ENCODE data around the gene WHRN. TPM values are rescaled to one million over a fixed set of nuclear protein-coding genes. Genes with fewer than 3 reads are reported as not detected.

The WHRN gene
- polyA plus RNA-seq (2012; ENCODE audit: insufficient read depth, insufficient read length, low read depth): 0.20 TPM

DNA sequence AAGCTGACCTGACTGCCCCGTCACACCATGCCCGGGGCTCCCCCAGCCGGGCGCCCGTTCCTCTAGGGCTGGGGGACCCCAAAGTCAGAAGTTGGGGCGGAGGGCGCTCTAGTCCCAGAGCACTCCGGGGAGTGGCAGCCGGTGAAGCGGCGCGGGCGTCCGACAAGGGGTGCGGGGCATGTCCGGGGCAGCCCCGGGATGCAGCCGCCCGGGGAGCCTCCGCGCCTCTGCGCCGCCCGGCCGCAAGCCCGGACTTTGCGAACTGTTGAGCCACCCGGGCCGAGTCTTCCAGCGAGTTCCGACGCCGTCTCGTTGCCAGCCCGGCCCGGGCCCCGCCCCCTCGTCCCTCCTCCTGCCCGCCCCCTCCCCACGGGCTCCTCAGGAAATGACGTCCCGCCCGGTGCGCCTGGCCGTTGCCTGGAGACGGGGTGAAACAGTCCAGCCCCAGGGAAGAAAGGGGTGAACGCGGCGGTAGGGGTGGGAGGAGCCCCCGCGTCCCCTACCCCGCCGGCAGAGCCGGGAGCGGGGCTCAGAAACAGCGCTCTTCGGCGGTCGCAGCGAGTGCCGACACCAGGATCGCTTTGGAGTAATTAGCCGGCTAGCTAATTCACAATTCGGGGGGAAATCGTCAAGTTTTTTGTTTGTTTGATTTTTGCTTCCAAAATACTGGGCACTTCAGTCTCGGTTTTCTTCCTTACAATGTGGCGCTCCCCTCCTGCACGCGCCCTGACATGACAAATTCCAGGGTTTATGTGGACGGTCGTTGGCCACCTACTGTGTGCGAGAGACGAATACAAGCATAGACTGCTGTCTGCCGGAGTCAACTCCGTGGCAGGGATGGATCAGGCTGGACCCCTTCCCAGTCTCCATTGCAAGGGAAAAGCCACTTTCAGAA is at the start of gene WHRN:
WHRN (minus strand) TSS at position 287 of the 895 bp plus-strand sequence. CDS start 672 bp downstream, outside the sequence.
- H3K4me1 ChIP-seq: no peaks in the 10 kb centered on the region
- no peaks in the 10 kb centered on the region for H3K36me3 ChIP-seq
- DNase-seq: peak; percentile 90
- no peaks in the 10 kb centered on the region for H3K9me3 ChIP-seq
- peak within 1 kb of the TSS; percentile 55 for H3K4me3 ChIP-seq (ENCODE audit: low read depth, low read length)
- peaks cover 75% of the 10 kb centered on the region for H3K27me3 ChIP-seq
- TF ChIP-seq, protein P1, sequence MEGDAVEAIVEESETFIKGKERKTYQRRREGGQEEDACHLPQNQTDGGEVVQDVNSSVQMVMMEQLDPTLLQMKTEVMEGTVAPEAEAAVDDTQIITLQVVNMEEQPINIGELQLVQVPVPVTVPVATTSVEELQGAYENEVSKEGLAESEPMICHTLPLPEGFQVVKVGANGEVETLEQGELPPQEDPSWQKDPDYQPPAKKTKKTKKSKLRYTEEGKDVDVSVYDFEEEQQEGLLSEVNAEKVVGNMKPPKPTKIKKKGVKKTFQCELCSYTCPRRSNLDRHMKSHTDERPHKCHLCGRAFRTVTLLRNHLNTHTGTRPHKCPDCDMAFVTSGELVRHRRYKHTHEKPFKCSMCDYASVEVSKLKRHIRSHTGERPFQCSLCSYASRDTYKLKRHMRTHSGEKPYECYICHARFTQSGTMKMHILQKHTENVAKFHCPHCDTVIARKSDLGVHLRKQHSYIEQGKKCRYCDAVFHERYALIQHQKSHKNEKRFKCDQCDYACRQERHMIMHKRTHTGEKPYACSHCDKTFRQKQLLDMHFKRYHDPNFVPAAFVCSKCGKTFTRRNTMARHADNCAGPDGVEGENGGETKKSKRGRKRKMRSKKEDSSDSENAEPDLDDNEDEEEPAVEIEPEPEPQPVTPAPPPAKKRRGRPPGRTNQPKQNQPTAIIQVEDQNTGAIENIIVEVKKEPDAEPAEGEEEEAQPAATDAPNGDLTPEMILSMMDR (IDR thresholded peaks at IDR 0.05; ENCODE audit: low read depth, low read length): no peak

- Histone ChIP-seq H3K4me1 (no peaks in the 10 kb centered on the region), H3K9me3 (no peaks in the 10 kb centered on the region), H3K27me3 (0 out of 2 replicates have a peak, but pooled peaks cover 8% of the 10 kb centered on the region), H3K36me3 (no peaks in the 10 kb centered on the region), H3K4me3 (ENCODE audit: low read depth, low read length) (no peak overlapping the region)
- TF ChIP-seq, protein P1 (IDR thresholded peaks at IDR 0.05; ENCODE audit: low read depth, low read length): no peak
- no peak for DNase-seq
Measured at GRCh38 chr9:114553202-114553601, 47.9 kb upstream of the WHRN start.

DNA sequence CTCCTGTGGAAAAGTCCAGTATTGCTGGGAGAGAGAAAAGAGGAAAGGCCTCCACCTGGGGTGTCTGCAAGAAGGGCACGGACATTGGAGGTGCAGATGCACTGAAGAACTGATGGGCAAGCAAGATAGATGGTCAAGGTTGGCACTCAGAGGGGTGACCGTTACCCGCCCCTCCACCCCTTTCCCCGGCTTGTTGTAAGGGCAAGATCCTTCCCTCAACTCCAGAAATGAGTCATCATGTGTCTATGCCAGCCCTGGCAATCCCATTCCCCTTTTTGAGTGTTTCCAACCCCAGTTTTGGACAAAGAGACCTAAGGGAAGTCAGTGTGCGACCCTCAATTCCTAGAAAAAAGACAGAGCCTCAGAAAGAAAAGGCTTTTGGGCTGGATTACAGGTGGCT is 47.4 kb upstream of the WHRN start:
- H3K4me1 ChIP-seq: no peaks in the 10 kb centered on the region
- H3K36me3 ChIP-seq: no peaks in the 10 kb centered on the region
- TF ChIP-seq, protein P1 (IDR thresholded peaks at IDR 0.05; ENCODE audit: low read depth, low read length): no peak
- no peak for DNase-seq
- no peaks in the 10 kb centered on the region for H3K9me3 ChIP-seq
- H3K4me3 ChIP-seq (ENCODE audit: low read depth, low read length): no peak overlapping the region
- peaks cover 8% of the 10 kb centered on the region; the same call in 1 of the 2 replicates for H3K27me3 ChIP-seq

GRCh38 chr9:114551750-114552685 is 46.7 kb upstream of the WHRN start:
- Histone ChIP-seq H3K9me3 (no peaks in the 10 kb centered on the region), H3K4me1 (no peaks in the 10 kb centered on the region), H3K4me3 (ENCODE audit: low read depth, low read length) (no peak overlapping the region), H3K27me3 (peaks cover 8% of the 10 kb centered on the region; the same call in 1 of the 2 replicates), H3K36me3 (no peaks in the 10 kb centered on the region)
- TF ChIP-seq, protein P1 (IDR thresholded peaks at IDR 0.05; ENCODE audit: low read depth, low read length): no peak
- peak; percentile 35 for DNase-seq

DNA sequence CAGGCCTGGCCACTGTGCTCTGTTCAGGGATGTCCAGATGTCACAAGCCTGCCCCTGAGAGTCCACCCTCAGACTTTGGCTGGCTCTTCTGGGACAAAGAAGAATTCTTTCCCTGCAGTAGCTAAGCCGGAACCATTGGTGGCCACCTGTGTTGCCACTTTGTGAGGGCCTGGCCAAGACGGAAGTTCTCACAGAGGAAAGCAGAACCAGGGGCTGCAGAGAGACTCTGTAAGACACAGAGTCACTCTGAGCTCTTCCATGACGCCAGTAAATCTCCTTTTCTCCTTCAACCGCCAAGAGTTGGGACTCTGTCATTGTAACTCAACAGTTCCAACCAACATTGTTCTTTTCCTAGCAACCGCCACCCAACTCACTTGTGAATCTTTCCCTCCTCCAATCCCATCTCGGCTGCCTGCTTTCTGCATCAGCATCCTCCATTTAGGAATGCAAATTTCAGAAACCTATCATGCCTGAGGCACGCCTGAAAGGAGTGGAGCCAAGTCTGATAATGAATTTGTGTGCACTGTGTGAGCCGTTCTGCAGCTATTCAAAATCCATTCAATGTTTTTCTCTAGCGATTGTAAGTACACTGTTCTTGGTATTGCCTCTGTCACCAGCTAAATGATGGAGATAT is 44.5 kb upstream of the WHRN start:
- Histone ChIP-seq H3K4me3 (ENCODE audit: low read depth, low read length) (no peak overlapping the region), H3K27me3 (peaks cover 22% of the 10 kb centered on the region), H3K36me3 (no peaks in the 10 kb centered on the region), H3K4me1 (no peaks in the 10 kb centered on the region), H3K9me3 (no peaks in the 10 kb centered on the region)
- DNase-seq: no peak
- TF ChIP-seq, protein P1 (IDR thresholded peaks at IDR 0.05; ENCODE audit: low read depth, low read length): no peak
